ENCODE measurements around the gene MED20. TPM values are rescaled to one million over a fixed set of nuclear protein-coding genes. Genes with fewer than 3 reads are reported as not detected.

Gene MED20
- 15.9 TPM for polyA plus RNA-seq (2013, experiment 1 of 2)
- polyA plus RNA-seq (2013, experiment 2 of 2): 15.4 TPM

- H4K91ac ChIP-seq (ENCODE audit: low read depth, low read length, poor library complexity): no peak within 1 kb of the TSS
- no CpG with 5 or more reads among the region's 55 CpGs for WGBS, 2 donors (ENCODE audit: extremely low coverage in 2 of 2, insufficient read length in 2 of 2, insufficient replicate concordance in 1 of 2)
- no peak within 1 kb of the TSS for H4K8ac ChIP-seq (ENCODE audit: low read depth, low read length)
- no peak within 1 kb of the TSS for H3K4ac ChIP-seq (ENCODE audit: low read length)
- no peaks in the 10 kb centered on the region for H3K9me3 ChIP-seq (replicated peaks in 1 of 2; ENCODE audit: control insufficient read depth in 2 of 2, insufficient read depth in 1 of 2, low read depth in 1 of 2, low read length in 2 of 2)
- H2BK120ac ChIP-seq (ENCODE audit: low read depth, low read length): no peak within 1 kb of the TSS
- no peak within 1 kb of the TSS for H2BK12ac ChIP-seq (ENCODE audit: low read length)
- peaks cover 17 to 46% of the 10 kb centered on the region in 2 donors for H3K36me3 ChIP-seq (replicated peaks in 1 of 2; ENCODE audit: control insufficient read depth in 2 of 2, insufficient read depth in 2 of 2, low read length in 2 of 2)
- peak within 1 kb of the TSS; percentile 87 for H3K23ac ChIP-seq (ENCODE audit: low read depth, low read length, poor library complexity)
- H2AFZ ChIP-seq (ENCODE audit: low read length): peak within 1 kb of the TSS; percentile 92
- no peaks in the 10 kb centered on the region for H3K27me3 ChIP-seq (ENCODE audit: control insufficient read depth in 3 of 3, insufficient read depth in 3 of 3, low read depth in 1 of 3, low read length in 3 of 3)
- peak; percentile 95 for DNase-seq (ENCODE audit: low spot score)
- H3K4me2 ChIP-seq (ENCODE audit: insufficient read depth, low read length, poor library complexity, severe bottlenecking): peak within 1 kb of the TSS; percentile 81
- peak within 1 kb of the TSS; percentile 57 for H2AK5ac ChIP-seq (ENCODE audit: low read depth, low read length)
- peak within 1 kb of the TSS; percentile 86 for H3K18ac ChIP-seq (ENCODE audit: low read length)
- peak within 1 kb of the TSS; percentile 96 for H3K9ac ChIP-seq (ENCODE audit: low read depth, low read length, poor library complexity)
- H3K4me3 ChIP-seq (ENCODE audit: low read length in 2 of 2): peak within 1 kb of the TSS; percentile 66 to 92
- H3K4me1 ChIP-seq (ENCODE audit: control insufficient read depth in 2 of 2, insufficient read depth in 1 of 2, low read depth in 1 of 2, low read length in 2 of 2): peaks cover 7 to 16% of the 10 kb centered on the region in 2 donors
- peaks cover 13% of the 10 kb centered on the region for H3K79me1 ChIP-seq (ENCODE audit: low read depth, low read length)
- peak within 1 kb of the TSS; percentile 63 for H3K14ac ChIP-seq (ENCODE audit: low read length)
- peak within 1 kb of the TSS; percentile 67 for H2BK5ac ChIP-seq (ENCODE audit: low read length)
- H2BK15ac ChIP-seq (ENCODE audit: low read length): no peak within 1 kb of the TSS
- peak within 1 kb of the TSS; percentile 94 for H3K27ac ChIP-seq (replicated peaks; ENCODE audit: low read length)
Measured at GRCh38 chr6:41920921-41921711, at the start of gene MED20, which contains the start of gene BYSL. MED20 (minus strand) TSS chr6:41921139; CDS start chr6:41921018, 121 bp downstream. BYSL (plus strand) TSS chr6:41921499; CDS start chr6:41921563, 64 bp downstream.

DNA sequence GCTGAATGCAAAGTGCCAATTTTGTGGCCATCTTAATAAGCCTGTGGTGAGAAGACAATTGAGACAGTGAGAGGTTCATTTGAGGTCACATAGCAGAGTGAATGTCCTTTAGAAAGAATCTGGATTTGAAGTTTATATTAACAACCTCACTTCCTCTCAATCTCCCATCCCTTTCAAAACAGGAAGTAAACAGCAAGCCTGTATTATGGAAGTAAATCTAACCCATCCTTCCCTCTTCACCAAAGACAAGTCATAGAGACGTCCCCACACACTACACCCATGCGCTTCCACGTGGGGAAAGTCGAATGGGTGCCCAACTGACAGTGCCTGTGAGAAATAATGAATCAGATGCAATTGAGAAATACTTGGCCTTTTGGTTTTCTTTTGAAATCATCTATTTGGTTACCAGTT, 49.5 kb upstream of the MED20 start:
- Histone ChIP-seq H3K4me1 (ENCODE audit: control insufficient read depth in 2 of 2, insufficient read depth in 1 of 2, low read depth in 1 of 2, low read length in 2 of 2) (peaks cover 9 to 24% of the 10 kb centered on the region in 2 donors), H3K9me3 (replicated peaks in 1 of 2; ENCODE audit: control insufficient read depth in 2 of 2, insufficient read depth in 1 of 2, low read depth in 1 of 2, low read length in 2 of 2) (no peaks in the 10 kb centered on the region), H3K4me2 (ENCODE audit: insufficient read depth, low read length, poor library complexity, severe bottlenecking) (no peak overlapping the region), H3K23ac (ENCODE audit: low read depth, low read length, poor library complexity) (no peak overlapping the region), H3K36me3 (replicated peaks in 1 of 2; ENCODE audit: control insufficient read depth in 2 of 2, insufficient read depth in 2 of 2, low read length in 2 of 2) (no peaks in the 10 kb centered on the region), H2BK15ac (ENCODE audit: low read length) (no peak overlapping the region), H3K4ac (ENCODE audit: low read length) (no peak overlapping the region), H4K91ac (ENCODE audit: low read depth, low read length, poor library complexity) (no peak overlapping the region), H2BK12ac (ENCODE audit: low read length) (no peak overlapping the region), H2BK5ac (ENCODE audit: low read length) (no peak overlapping the region), H3K18ac (ENCODE audit: low read length) (no peak overlapping the region), H2BK120ac (ENCODE audit: low read depth, low read length) (no peak overlapping the region), H3K4me3 (ENCODE audit: low read length in 2 of 2) (no peak overlapping the region), H3K27ac (replicated peaks; ENCODE audit: low read length) (no peak overlapping the region), H4K8ac (ENCODE audit: low read depth, low read length) (no peak overlapping the region), H3K27me3 (ENCODE audit: control insufficient read depth in 3 of 3, insufficient read depth in 3 of 3, low read depth in 1 of 3, low read length in 3 of 3) (no peaks in the 10 kb centered on the region), H3K79me1 (ENCODE audit: low read depth, low read length) (no peaks in the 10 kb centered on the region), H3K14ac (ENCODE audit: low read length) (no peak overlapping the region), H2AFZ (ENCODE audit: low read length) (peak overlapping the region; percentile 54), H2AK5ac (ENCODE audit: low read depth, low read length) (no peak overlapping the region), H3K9ac (ENCODE audit: low read depth, low read length, poor library complexity) (no peak overlapping the region)
- WGBS, 2 donors (ENCODE audit: extremely low coverage in 2 of 2, insufficient read length in 2 of 2, insufficient replicate concordance in 1 of 2): no CpG with 5 or more reads among the region's 4 CpGs
- no peak for DNase-seq (ENCODE audit: low spot score)

GRCh38 chr6:41967312-41968287, 46.7 kb upstream of the MED20 start:
- Histone ChIP-seq H2BK15ac (ENCODE audit: low read length) (no peak overlapping the region), H3K36me3 (replicated peaks in 1 of 2; ENCODE audit: control insufficient read depth in 2 of 2, insufficient read depth in 2 of 2, low read length in 2 of 2) (no peaks in the 10 kb centered on the region), H2AK5ac (ENCODE audit: low read depth, low read length) (no peak overlapping the region), H3K4me2 (ENCODE audit: insufficient read depth, low read length, poor library complexity, severe bottlenecking) (no peak overlapping the region), H3K23ac (ENCODE audit: low read depth, low read length, poor library complexity) (no peak overlapping the region), H3K27me3 (ENCODE audit: control insufficient read depth in 3 of 3, insufficient read depth in 3 of 3, low read depth in 1 of 3, low read length in 3 of 3) (no peaks in the 10 kb centered on the region), H3K4ac (ENCODE audit: low read length) (no peak overlapping the region), H2BK12ac (ENCODE audit: low read length) (no peak overlapping the region), H3K18ac (ENCODE audit: low read length) (no peak overlapping the region), H3K4me3 (ENCODE audit: low read length in 2 of 2) (no peak overlapping the region), H3K14ac (ENCODE audit: low read length) (no peak overlapping the region), H2BK120ac (ENCODE audit: low read depth, low read length) (no peak overlapping the region), H2AFZ (ENCODE audit: low read length) (peak overlapping the region; percentile 43), H4K8ac (ENCODE audit: low read depth, low read length) (no peak overlapping the region), H4K91ac (ENCODE audit: low read depth, low read length, poor library complexity) (no peak overlapping the region), H3K27ac (replicated peaks; ENCODE audit: low read length) (no peak overlapping the region), H2BK5ac (ENCODE audit: low read length) (no peak overlapping the region), H3K9ac (ENCODE audit: low read depth, low read length, poor library complexity) (no peak overlapping the region), H3K79me1 (ENCODE audit: low read depth, low read length) (no peaks in the 10 kb centered on the region), H3K9me3 (replicated peaks in 1 of 2; ENCODE audit: control insufficient read depth in 2 of 2, insufficient read depth in 1 of 2, low read depth in 1 of 2, low read length in 2 of 2) (no peaks in the 10 kb centered on the region), H3K4me1 (ENCODE audit: control insufficient read depth in 2 of 2, insufficient read depth in 1 of 2, low read depth in 1 of 2, low read length in 2 of 2) (peaks cover 18 to 31% of the 10 kb centered on the region in 2 donors)
- WGBS, 2 donors (ENCODE audit: extremely low coverage in 2 of 2, insufficient read length in 2 of 2, insufficient replicate concordance in 1 of 2): no CpG with 5 or more reads among the region's 7 CpGs
- DNase-seq (ENCODE audit: low spot score): no peak

Measured in neuronal stem cell (in vitro differentiated cells).